Uterus (tissue), 4 donors: ENCODE measurements around the gene DLG5. TPM values are rescaled to one million over a fixed set of nuclear protein-coding genes. Genes with fewer than 3 reads are reported as not detected.

Experiments
- DNase-seq, 2 donors: peaks; one replicate each; pipeline ENCODE4 v3.0.0-alpha.2; 2019 to 2020
- H3K27ac ChIP-seq, 2 donors: fragments of 200-600 bp; sonication (generic); 1 replicate in 1 of 2; 2 replicates in 1 of 2; pipeline ENCODE4 v1.5.1; 2016 to 2018
- H3K27me3 ChIP-seq, 2 donors: fragments of 200-600 bp; sonication (generic); one replicate each; pipeline ENCODE4 v1.5.1; 2018 to 2019; ENCODE audit warnings: control low read depth in 1 of 2
- H3K36me3 ChIP-seq, 2 donors: fragments of 200-600 bp; sonication (generic); one replicate each; pipeline ENCODE4 v1.5.1; 2019; ENCODE audit warnings: control low read depth in 1 of 2
- H3K4me1 ChIP-seq, 2 donors: fragments of 200-600 bp; sonication (generic); one replicate each; pipeline ENCODE4 v1.5.1; 2018 to 2019; ENCODE audit warnings: control low read depth in 1 of 2
- H3K4me3 ChIP-seq, 2 donors: fragments of 200-600 bp; sonication (generic); 1 replicate in 1 of 2; 2 replicates in 1 of 2; pipeline ENCODE4 v1.5.1; 2018 to 2019; ENCODE audit warnings: mild to moderate bottlenecking in 1 of 2
- H3K9me3 ChIP-seq, 2 donors: fragments of 200-600 bp; sonication (generic); one replicate each; pipeline ENCODE4 v1.5.1; 2019; ENCODE audit warnings: control low read depth in 1 of 2
- CTCF ChIP-seq, 4 experiments: fragments of 200-600 bp in 2 of 4; fragments of 450-650 bp in 2 of 4; sonication (generic) in 2 of 4; IDR thresholded peaks; one replicate each; pipeline ENCODE4 v1.5.1; 2016 to 2019; ENCODE audit warnings: antibody characterized with exemption in 4 of 4, mild to moderate bottlenecking in 2 of 4, moderate library complexity in 1 of 4
- POLR2A ChIP-seq, 2 donors: fragments of 450-650 bp; IDR thresholded peaks; one replicate each; pipeline ENCODE4 v1.6.1; 2016; ENCODE audit warnings: antibody characterized with exemption in 2 of 2, mild to moderate bottlenecking in 1 of 2, moderate library complexity in 1 of 2
- intact Hi-C: fragments of 100-400 bp; cut with DNase I; formaldehyde crosslinking; loops from one replicate; pipeline ENCODE4 v1.15.1; 2023; ENCODE audit warnings: low total_unique reads
- total RNA-seq, 4 donors: library from RNA; depleted of rRNA in 3 of 4; stranded (reverse); fragments of >200 nt in 3 of 4; gene quantifications; one replicate each; pipeline versions ENCODE4 v1.1.0 to v1.2.4, GENCODE V29; 2014 to 2023
- donor health status: DM: yes; HTN: yes; CAD: no.

The DLG5 gene
- total RNA-seq, 4 donors from 2014 or later = 27.1 to 72.6 (median 46.5) TPM

- intact Hi-C loops = no loop called here
- DNase-seq = no peak
- no peak for TF ChIP-seq POLR2A (IDR thresholded peaks at IDR 0.05)
- no peak for TF ChIP-seq CTCF (IDR thresholded peaks at IDR 0.05)
These were observed 132.7 kb downstream of the DLG5 start for GRCh38 chr10:77793831-77794230.

GRCh38 chr10:77792155-77792554 is 134.4 kb downstream of the DLG5 start:
- H3K4me1 ChIP-seq = no peaks in the 10 kb centered on the region
- no peaks in the 10 kb centered on the region for H3K36me3 ChIP-seq
- intact Hi-C loops = no loop called here
- TF ChIP-seq POLR2A (IDR thresholded peaks at IDR 0.05) (no peak), CTCF (IDR thresholded peaks at IDR 0.05) (no peak)
- no peaks in the 10 kb centered on the region for H3K9me3 ChIP-seq
- no peak overlapping the region for H3K4me3 ChIP-seq
- H3K27ac ChIP-seq = no peak overlapping the region
- no peaks in the 10 kb centered on the region for H3K27me3 ChIP-seq
- no peak for DNase-seq

More at GRCh38 chr10:77793831-77794230, 132.7 kb downstream of the DLG5 start:
- H3K4me3 ChIP-seq = no peak overlapping the region
- no peaks in the 10 kb centered on the region for H3K36me3 ChIP-seq
- no peaks in the 10 kb centered on the region for H3K9me3 ChIP-seq
- H3K27ac ChIP-seq = no peak overlapping the region
- H3K27me3 ChIP-seq = no peaks in the 10 kb centered on the region
- no peaks in the 10 kb centered on the region for H3K4me1 ChIP-seq

- Histone ChIP-seq H3K4me3 (no peak overlapping the region), H3K36me3 (no peaks in the 10 kb centered on the region), H3K27ac (no peak overlapping the region), H3K27me3 (no peaks in the 10 kb centered on the region), H3K9me3 (no peaks in the 10 kb centered on the region), H3K4me1 (no peaks in the 10 kb centered on the region)
- no peak for DNase-seq
- TF ChIP-seq CTCF (IDR thresholded peaks at IDR 0.05) (no peak), POLR2A (IDR thresholded peaks at IDR 0.05) (no peak)
- intact Hi-C loops = no loop called here
These were observed 135.0 kb downstream of the DLG5 start for GRCh38 chr10:77791506-77791905.

- intact Hi-C loops = no loop called here
- TF ChIP-seq CTCF (IDR thresholded peaks at IDR 0.05) (no peak), POLR2A (IDR thresholded peaks at IDR 0.05) (no peak)
- Histone ChIP-seq H3K27ac (no peak overlapping the region), H3K4me1 (no peaks in the 10 kb centered on the region), H3K36me3 (no peaks in the 10 kb centered on the region), H3K9me3 (no peaks in the 10 kb centered on the region), H3K4me3 (no peak overlapping the region), H3K27me3 (no peaks in the 10 kb centered on the region)
- no peak for DNase-seq
These were observed 136.7 kb downstream of the DLG5 start for GRCh38 chr10:77789861-77790260.

- no peaks in the 10 kb centered on the region for H3K4me1 ChIP-seq
- H3K27ac ChIP-seq = no peak overlapping the region
- no peaks in the 10 kb centered on the region for H3K36me3 ChIP-seq
- H3K4me3 ChIP-seq = no peak overlapping the region
- H3K9me3 ChIP-seq = no peaks in the 10 kb centered on the region
- intact Hi-C loops = no loop called here
- H3K27me3 ChIP-seq = no peaks in the 10 kb centered on the region
- TF ChIP-seq POLR2A (IDR thresholded peaks at IDR 0.05) (no peak), CTCF (IDR thresholded peaks at IDR 0.05) (no peak)
- no peak for DNase-seq
These were observed 137.5 kb downstream of the DLG5 start for GRCh38 chr10:77789016-77789415.
